GM12878 (cell line): ENCODE measurements around the gene KLRF1.

Experiments used
- CBX3 ChIP-seq: fragments of 200-600 bp; sonication (generic); IDR thresholded peaks from 2 replicates; pipeline ENCODE4 v1.6.1; 2016; ENCODE audit warnings: low read depth, borderline replicate concordance
- EGR1 ChIP-seq, 2 experiments: IDR thresholded peaks; 1 replicate in 1 of 2; 2 replicates in 1 of 2; pipeline ENCODE4 v1.6.1; 2011 to 2012; ENCODE audit warnings: low read depth in 2 of 2, low read length in 2 of 2, borderline replicate concordance in 1 of 2, mild to moderate bottlenecking in 1 of 2, moderate library complexity in 1 of 2
- EZH2 ChIP-seq: IDR thresholded peaks from 2 replicates; pipeline ENCODE4 v1.6.1; 2012; ENCODE audit warnings: low read depth, mild to moderate bottlenecking, control low read depth, inconsistent platforms, low read length, borderline replicate concordance; ENCODE audit not compliant: control insufficient read depth
- MAX ChIP-seq: IDR thresholded peaks from 2 replicates; pipeline ENCODE4 v1.6.1; 2012; ENCODE audit warnings: low read depth, low read length, improper control_type of control experiment
- POLR2A ChIP-seq: IDR thresholded peaks from 2 replicates; pipeline ENCODE4 v1.6.1; 2011; ENCODE audit warnings: low read depth, mild to moderate bottlenecking, low read length
- POLR2AphosphoS5 ChIP-seq: IDR thresholded peaks from 2 replicates; pipeline ENCODE4 v1.6.1; 2011; ENCODE audit warnings: mild to moderate bottlenecking, low read length, inconsistent platforms
- RAD21 ChIP-seq: IDR thresholded peaks from 2 replicates; pipeline ENCODE4 v1.6.1; 2011; ENCODE audit warnings: mild to moderate bottlenecking, low read depth, low read length, moderate library complexity; ENCODE audit not compliant: insufficient read depth
- TAF1 ChIP-seq: IDR thresholded peaks from 2 replicates; pipeline ENCODE4 v1.6.1; 2011; ENCODE audit warnings: mild to moderate bottlenecking, low read depth, low read length, borderline replicate concordance
- TARDBP ChIP-seq: IDR thresholded peaks from 2 replicates; pipeline ENCODE4 v1.6.1; 2016; ENCODE audit warnings: borderline replicate concordance
- ZNF217 ChIP-seq: fragments of 450-650 bp; IDR thresholded peaks from 2 replicates; pipeline ENCODE4 v1.6.1; 2017; ENCODE audit warnings: antibody characterized with exemption, mild to moderate bottlenecking
- TF ChIP-seq, protein P1 (sequence below), 3 experiments: IDR thresholded peaks in 2 of 3; conservative IDR thresholded peaks in 1 of 3; 2 replicates each; pipeline ENCODE4 v1.5.1; 2011; ENCODE audit warnings: low read depth in 3 of 3, low read length in 3 of 3, mild to moderate bottlenecking in 3 of 3, control low read depth in 2 of 3, moderate library complexity in 2 of 3, inconsistent platforms in 1 of 3, mixed read lengths in 1 of 3; ENCODE audit not compliant: control insufficient read depth in 2 of 3, insufficient read depth in 1 of 3; ENCODE audit errors: extremely low read depth in 1 of 3

DNA sequence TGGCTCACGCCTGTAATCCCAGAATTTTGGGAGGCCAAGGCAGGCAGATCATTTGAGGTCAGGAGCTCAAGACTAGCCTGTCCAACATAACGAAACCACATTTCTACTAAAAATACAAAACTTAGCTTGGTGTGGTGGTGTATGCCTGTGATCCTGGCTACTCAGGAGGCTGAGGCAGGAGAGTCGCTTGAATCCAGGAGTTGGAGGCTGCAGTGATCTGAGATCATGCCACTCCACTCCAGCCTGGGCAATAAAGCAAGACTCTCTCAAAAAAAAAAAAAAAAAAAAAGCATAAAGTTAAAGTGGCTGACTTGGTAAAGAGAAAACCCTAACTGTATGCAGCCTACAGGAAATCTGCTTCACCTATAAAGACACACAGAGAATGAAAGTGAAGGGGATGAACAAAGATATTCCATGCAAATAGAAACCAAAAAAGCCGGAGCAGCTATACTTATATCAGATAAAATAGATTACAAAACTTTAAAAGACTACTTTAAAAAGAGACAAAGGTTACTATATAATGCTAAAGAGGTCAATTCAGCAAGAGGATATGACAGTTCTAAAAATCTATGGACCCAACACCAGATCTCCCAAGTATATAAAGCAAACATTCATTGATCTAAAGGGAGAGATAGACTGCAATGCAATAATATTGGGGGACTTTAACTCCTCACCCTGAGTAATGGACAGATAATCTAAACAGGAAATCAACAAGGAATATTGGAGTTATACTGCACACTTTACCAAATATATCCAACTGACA is 37.8 kb downstream of the KLRF1 start:
- TF ChIP-seq EGR1 (IDR thresholded peaks at IDR 0.05; ENCODE audit: borderline replicate concordance in 1 of 2, low read depth in 2 of 2, low read length in 2 of 2) (no peak), MAX (no peak), RAD21 (no peak), TARDBP (no peak), POLR2AphosphoS5 (no peak), ZNF217 (no peak), POLR2A (no peak), EZH2 (no peak), TAF1 (no peak), CBX3 (no peak)
- TF ChIP-seq, protein P1, sequence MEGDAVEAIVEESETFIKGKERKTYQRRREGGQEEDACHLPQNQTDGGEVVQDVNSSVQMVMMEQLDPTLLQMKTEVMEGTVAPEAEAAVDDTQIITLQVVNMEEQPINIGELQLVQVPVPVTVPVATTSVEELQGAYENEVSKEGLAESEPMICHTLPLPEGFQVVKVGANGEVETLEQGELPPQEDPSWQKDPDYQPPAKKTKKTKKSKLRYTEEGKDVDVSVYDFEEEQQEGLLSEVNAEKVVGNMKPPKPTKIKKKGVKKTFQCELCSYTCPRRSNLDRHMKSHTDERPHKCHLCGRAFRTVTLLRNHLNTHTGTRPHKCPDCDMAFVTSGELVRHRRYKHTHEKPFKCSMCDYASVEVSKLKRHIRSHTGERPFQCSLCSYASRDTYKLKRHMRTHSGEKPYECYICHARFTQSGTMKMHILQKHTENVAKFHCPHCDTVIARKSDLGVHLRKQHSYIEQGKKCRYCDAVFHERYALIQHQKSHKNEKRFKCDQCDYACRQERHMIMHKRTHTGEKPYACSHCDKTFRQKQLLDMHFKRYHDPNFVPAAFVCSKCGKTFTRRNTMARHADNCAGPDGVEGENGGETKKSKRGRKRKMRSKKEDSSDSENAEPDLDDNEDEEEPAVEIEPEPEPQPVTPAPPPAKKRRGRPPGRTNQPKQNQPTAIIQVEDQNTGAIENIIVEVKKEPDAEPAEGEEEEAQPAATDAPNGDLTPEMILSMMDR (IDR thresholded peaks at IDR 0.05 in 2 of 3, conservative IDR thresholded peaks at IDR 0.05 in 1 of 3; ENCODE audit: control insufficient read depth in 2 of 3, extremely low read depth in 1 of 3, insufficient read depth in 1 of 3, low read depth in 3 of 3, low read length in 3 of 3) = no peak
